H1 (cell line): ENCODE measurements around the gene NBDY.

Source experiments
- HDAC2 ChIP-seq, 2 experiments: fragments of 300-600 bp in 1 of 2; sonication (generic) in 1 of 2; IDR thresholded peaks; 2 replicates each; pipeline ENCODE4 v1.6.1; 2011 to 2012; ENCODE audit warnings: low read depth in 2 of 2, low read length in 2 of 2, mild to moderate bottlenecking in 2 of 2, moderate library complexity in 2 of 2, borderline replicate concordance in 1 of 2, inconsistent platforms in 1 of 2
- TF ChIP-seq, protein P1 (sequence below), 3 experiments: IDR thresholded peaks; 1 replicate in 2 of 3; 2 replicates in 1 of 3; pipeline versions ENCODE4 v1.5.1 to v1.6.1; 2011; ENCODE audit warnings: low read length in 3 of 3, mild to moderate bottlenecking in 3 of 3, inconsistent platforms in 2 of 3, low read depth in 1 of 3, moderate library complexity in 1 of 3; ENCODE audit not compliant: insufficient read depth in 1 of 3; ENCODE audit errors: control extremely low read depth in 1 of 3
- TF ChIP-seq, protein P2 (sequence below): IDR thresholded peaks from 2 replicates; pipeline ENCODE4 v1.6.1; 2012; ENCODE audit warnings: inconsistent platforms

DNA sequence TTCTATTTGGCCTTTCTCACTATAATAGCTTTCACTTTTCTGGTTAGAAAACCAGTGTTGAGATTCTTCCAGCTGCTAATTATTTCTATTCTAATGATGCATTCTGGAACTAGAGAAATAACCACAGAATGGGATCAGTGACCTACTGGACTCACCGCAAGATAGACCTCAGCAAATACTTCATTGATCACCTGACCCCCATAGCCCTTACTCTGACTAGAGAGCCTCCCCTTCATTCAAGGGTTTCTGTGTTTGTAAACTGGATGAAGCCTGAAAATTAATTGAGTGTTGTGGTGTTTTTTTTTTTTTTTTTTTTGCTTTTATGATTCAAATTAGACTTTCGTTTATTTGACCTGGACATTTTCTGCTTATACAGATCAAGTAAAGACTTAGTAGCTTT, 97.0 kb downstream of the NBDY start:
- TF ChIP-seq, protein P1, sequence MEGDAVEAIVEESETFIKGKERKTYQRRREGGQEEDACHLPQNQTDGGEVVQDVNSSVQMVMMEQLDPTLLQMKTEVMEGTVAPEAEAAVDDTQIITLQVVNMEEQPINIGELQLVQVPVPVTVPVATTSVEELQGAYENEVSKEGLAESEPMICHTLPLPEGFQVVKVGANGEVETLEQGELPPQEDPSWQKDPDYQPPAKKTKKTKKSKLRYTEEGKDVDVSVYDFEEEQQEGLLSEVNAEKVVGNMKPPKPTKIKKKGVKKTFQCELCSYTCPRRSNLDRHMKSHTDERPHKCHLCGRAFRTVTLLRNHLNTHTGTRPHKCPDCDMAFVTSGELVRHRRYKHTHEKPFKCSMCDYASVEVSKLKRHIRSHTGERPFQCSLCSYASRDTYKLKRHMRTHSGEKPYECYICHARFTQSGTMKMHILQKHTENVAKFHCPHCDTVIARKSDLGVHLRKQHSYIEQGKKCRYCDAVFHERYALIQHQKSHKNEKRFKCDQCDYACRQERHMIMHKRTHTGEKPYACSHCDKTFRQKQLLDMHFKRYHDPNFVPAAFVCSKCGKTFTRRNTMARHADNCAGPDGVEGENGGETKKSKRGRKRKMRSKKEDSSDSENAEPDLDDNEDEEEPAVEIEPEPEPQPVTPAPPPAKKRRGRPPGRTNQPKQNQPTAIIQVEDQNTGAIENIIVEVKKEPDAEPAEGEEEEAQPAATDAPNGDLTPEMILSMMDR (IDR thresholded peaks at IDR 0.05; ENCODE audit: control extremely low read depth in 1 of 3, insufficient read depth in 1 of 3, low read depth in 1 of 3, low read length in 3 of 3), result no peak
- TF ChIP-seq HDAC2 (IDR thresholded peaks at IDR 0.05; ENCODE audit: borderline replicate concordance in 1 of 2, low read depth in 2 of 2, low read length in 2 of 2), result no peak
- TF ChIP-seq, protein P2, sequence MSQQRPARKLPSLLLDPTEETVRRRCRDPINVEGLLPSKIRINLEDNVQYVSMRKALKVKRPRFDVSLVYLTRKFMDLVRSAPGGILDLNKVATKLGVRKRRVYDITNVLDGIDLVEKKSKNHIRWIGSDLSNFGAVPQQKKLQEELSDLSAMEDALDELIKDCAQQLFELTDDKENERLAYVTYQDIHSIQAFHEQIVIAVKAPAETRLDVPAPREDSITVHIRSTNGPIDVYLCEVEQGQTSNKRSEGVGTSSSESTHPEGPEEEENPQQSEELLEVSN, result no peak
